22Rv1 (cell line): ENCODE results near the gene NLGN2.

ENCODE experiments used
- H3K27ac ChIP-seq: fragments of 450-650 bp; 2 replicates; pipeline ENCODE4 v1.5.1; 2017
- ZFX ChIP-seq: fragments of 450-650 bp; IDR thresholded peaks from 2 replicates; pipeline ENCODE4 v1.6.1; 2017; ENCODE audit warnings: antibody characterized with exemption, borderline replicate concordance
- TF ChIP-seq, protein P1 (sequence below): fragments of 450-650 bp; IDR thresholded peaks from 2 replicates; pipeline ENCODE4 v1.5.1; 2017; ENCODE audit warnings: mild to moderate bottlenecking

NLGN2 gene

DNA sequence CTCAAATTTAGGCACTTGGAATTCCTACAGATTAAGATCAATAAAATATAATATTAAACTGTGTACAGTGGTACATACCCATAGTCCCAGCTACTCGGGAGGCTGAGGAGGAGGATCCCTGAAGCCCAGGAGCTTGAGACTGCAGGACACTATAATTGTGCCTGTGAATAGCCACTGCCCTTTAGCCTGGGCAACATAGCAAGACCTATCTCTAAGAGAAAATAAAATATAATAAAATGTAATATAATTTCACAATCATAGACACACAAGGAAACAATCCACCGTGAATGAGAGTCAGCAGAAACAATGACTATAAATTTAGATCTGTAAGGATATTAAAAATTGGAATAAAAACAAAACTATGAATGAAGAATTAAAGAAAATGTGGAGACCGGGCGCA, 36.8 kb upstream of the NLGN2 start:
- no peak overlapping the region for H3K27ac ChIP-seq
- TF ChIP-seq, protein P1, sequence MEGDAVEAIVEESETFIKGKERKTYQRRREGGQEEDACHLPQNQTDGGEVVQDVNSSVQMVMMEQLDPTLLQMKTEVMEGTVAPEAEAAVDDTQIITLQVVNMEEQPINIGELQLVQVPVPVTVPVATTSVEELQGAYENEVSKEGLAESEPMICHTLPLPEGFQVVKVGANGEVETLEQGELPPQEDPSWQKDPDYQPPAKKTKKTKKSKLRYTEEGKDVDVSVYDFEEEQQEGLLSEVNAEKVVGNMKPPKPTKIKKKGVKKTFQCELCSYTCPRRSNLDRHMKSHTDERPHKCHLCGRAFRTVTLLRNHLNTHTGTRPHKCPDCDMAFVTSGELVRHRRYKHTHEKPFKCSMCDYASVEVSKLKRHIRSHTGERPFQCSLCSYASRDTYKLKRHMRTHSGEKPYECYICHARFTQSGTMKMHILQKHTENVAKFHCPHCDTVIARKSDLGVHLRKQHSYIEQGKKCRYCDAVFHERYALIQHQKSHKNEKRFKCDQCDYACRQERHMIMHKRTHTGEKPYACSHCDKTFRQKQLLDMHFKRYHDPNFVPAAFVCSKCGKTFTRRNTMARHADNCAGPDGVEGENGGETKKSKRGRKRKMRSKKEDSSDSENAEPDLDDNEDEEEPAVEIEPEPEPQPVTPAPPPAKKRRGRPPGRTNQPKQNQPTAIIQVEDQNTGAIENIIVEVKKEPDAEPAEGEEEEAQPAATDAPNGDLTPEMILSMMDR: no peak

DNA sequence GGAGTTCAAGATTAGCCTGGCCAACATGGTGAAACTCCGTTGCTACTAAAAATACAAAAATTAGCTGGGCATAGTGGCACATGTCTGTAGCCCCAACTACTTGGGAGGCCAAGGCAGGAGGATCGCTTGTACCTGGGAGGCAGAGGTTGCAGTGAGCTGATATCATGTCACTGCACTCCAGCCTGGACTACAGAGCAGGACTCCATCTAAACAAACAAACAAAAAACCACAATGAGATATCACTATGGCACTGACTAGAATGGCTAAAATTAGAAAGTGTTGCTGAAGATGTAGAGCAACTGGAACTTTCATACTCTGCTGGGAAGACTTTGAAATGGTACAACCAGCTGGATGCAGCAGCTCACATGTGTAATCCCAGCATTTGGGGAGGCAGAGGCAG, 33.3 kb upstream of the NLGN2 start:
- no peak for TF ChIP-seq ZFX

GRCh38 chr17:7379134-7379533, 28.5 kb upstream of the NLGN2 start:
- TF ChIP-seq, protein P1: no peak
- no peak overlapping the region for H3K27ac ChIP-seq

More for the DNA sequence above, 33.3 kb upstream of the NLGN2 start:
- H3K27ac ChIP-seq: no peak overlapping the region

DNA sequence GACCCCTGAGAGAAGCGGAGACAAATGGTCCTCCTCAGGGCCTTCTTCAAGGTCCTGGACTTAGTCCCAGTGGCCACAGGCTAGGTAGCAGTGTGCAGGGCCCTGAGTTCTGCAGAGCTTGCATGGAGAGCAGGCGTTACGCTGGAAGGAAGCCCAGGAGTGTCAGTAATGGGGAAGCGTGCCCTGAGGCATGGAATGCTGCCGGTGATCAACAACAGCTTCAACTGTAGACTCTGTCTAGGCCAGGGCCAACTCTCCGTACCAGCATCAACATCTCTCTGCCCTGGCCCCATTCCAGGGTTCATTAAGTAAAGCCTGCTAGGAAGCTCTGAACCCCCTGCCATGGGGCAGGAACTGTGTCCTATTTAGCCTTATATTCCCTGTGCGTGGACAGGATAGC, 27.3 kb upstream of the NLGN2 start:
- TF ChIP-seq, protein P1: no peak
- TF ChIP-seq ZFX: no peak
- H3K27ac ChIP-seq: peak overlapping the region; percentile 80

- TF ChIP-seq ZFX: no peak
- TF ChIP-seq, protein P1: peak; percentile 16; the same call in 1 of the 2 replicates
- H3K27ac ChIP-seq: peak within 1 kb of the TSS; percentile 80
Measured at GRCh38 chr17:7380855-7381683, 26.6 kb upstream of the NLGN2 start, which contains the start of gene TNK1. TSS of gene TNK1 (plus strand) at chr17:7381089. CDS start at chr17:7382927, 1,838 bp downstream.

DNA sequence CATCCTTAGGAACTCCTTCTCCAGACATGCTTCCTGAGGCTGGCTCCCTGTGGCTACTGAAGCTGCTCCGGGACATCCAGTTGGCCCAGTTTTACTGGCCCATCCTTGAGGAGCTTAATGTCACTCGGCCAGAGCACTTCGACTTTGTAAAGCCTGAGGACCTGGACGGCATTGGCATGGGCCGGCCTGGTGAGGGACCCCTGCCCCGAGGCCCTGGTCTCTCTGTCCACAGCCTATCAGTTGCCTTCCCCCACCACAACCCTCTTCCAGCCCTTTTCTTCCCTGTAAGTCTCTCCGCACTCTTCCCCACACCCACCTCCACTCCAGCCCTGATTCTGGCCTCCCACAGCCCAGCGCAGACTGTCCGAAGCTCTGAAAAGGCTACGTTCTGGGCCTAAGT, 24.7 kb upstream of the NLGN2 start:
- no peak for TF ChIP-seq ZFX
- TF ChIP-seq, protein P1: no peak
- H3K27ac ChIP-seq: peak overlapping the region; percentile 80; the same call in 1 of the 2 replicates

DNA sequence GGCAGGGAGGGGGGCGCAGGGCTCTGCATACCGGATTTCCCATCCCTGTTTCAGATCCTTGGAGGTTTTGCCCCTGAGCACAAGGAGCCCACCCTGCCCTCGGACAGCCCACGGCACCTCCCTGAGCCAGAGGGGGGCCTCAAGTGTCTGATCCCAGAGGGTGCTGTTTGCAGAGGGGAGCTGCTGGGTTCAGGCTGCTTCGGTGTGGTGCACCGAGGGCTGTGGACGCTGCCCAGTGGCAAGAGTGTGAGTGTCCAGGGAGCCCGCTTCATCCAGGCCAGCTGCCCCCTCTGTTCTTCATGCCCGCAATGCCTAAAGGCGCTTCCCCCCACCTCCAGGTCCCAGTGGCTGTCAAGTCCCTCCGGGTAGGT, 24.3 kb upstream of the NLGN2 start:
- no peak for TF ChIP-seq ZFX
- TF ChIP-seq, protein P1: no peak
- H3K27ac ChIP-seq: no peak overlapping the region
